ENCODE measurements around the gene TMEM132D. TPM values are rescaled to one million over a fixed set of nuclear protein-coding genes. Genes with fewer than 3 reads are reported as not detected.

Gene TMEM132D
- total RNA-seq, 2 donors from 2014 or later: not detected

DNA sequence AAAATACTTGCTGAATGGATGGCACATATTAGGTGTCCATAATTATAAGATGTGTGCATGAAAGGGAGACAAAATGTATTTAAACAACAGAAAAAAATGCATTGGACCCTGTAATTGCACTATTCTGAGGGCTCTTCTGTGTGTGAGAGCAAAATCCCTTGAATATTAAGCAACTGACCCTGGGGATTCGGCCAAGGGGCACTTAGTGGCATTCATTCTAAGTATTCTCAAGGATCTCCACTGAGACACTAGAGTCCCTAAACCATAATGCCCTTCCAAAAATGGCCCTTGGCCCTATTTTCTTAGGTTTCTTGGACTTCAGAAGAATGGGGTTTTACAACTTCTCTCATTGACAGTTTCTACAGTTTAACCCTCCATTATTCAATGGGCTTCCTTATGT is 662.0 kb downstream of the TMEM132D start:
- Histone ChIP-seq H3K27ac (no peak overlapping the region), H3K36me3 (no peaks in the 10 kb centered on the region), H3K4me1 (ENCODE audit: control insufficient read depth in 1 of 2, low read depth in 2 of 2) (no peaks in the 10 kb centered on the region), H3K9me3 (no peaks in the 10 kb centered on the region), H3K4me3 (no peak overlapping the region), H3K27me3 (replicated peaks; ENCODE audit: insufficient read depth) (no peaks in the 10 kb centered on the region)
- TF ChIP-seq, protein P1, sequence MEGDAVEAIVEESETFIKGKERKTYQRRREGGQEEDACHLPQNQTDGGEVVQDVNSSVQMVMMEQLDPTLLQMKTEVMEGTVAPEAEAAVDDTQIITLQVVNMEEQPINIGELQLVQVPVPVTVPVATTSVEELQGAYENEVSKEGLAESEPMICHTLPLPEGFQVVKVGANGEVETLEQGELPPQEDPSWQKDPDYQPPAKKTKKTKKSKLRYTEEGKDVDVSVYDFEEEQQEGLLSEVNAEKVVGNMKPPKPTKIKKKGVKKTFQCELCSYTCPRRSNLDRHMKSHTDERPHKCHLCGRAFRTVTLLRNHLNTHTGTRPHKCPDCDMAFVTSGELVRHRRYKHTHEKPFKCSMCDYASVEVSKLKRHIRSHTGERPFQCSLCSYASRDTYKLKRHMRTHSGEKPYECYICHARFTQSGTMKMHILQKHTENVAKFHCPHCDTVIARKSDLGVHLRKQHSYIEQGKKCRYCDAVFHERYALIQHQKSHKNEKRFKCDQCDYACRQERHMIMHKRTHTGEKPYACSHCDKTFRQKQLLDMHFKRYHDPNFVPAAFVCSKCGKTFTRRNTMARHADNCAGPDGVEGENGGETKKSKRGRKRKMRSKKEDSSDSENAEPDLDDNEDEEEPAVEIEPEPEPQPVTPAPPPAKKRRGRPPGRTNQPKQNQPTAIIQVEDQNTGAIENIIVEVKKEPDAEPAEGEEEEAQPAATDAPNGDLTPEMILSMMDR (IDR thresholded peaks at IDR 0.05): no peak
- DNase-seq (ENCODE audit: low spot score): no peak
- ATAC-seq (ENCODE audit: insufficient number of reproducible peaks, low FRiP score, low read depth): no peak

DNA sequence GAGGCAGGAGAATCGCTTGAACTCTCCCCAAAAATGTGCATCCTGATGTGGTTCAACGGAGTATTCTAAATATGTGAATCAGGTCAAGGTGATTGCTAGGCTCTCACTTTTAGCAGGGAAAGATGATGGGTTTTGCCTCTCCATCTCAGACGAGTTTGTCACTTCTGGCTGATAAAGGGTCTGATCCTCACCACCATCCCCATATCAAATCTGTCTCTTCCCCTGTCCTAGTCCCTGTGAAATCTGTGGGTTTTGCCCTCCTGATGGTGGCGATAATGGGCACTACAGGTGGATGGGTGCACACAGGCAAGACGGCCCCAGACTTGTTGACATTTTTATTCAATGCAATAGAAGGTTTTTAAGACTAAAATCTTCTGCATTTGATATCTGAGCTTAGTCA is 665.9 kb downstream of the TMEM132D start:
- DNase-seq (ENCODE audit: low spot score) (no peak), ATAC-seq (ENCODE audit: insufficient number of reproducible peaks, low FRiP score, low read depth) (no peak)
- no peaks in the 10 kb centered on the region for H3K9me3 ChIP-seq
- TF ChIP-seq, protein P1 (IDR thresholded peaks at IDR 0.05): no peak
- H3K27me3 ChIP-seq (replicated peaks; ENCODE audit: insufficient read depth): no peaks in the 10 kb centered on the region
- H3K36me3 ChIP-seq: no peaks in the 10 kb centered on the region
- no peak overlapping the region for H3K27ac ChIP-seq
- H3K4me3 ChIP-seq: no peak overlapping the region
- no peaks in the 10 kb centered on the region for H3K4me1 ChIP-seq (ENCODE audit: control insufficient read depth in 1 of 2, low read depth in 2 of 2)

DNA sequence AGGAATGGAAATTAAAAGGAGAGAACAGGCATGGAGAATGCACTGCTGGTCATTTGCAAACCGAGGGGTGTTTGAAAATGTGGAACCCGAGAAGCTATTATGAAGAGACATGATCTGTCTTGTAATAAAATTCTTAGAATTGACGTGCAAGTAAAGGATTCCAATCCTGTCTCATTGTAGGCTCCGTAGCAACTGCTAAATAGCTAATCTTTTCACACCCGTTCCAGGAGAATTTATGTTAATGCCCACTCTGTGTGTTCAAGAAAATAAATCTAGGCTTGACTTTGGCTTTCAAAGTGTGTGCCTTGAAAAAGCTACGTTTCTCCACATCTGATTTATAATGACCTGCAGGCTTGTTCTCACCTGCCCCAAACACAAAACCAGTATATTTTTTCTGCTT is 669.6 kb downstream of the TMEM132D start:
- DNase-seq (ENCODE audit: low spot score) (no peak), ATAC-seq (ENCODE audit: insufficient number of reproducible peaks, low FRiP score, low read depth) (no peak)
- no peak overlapping the region for H3K4me3 ChIP-seq
- H3K36me3 ChIP-seq: no peaks in the 10 kb centered on the region
- H3K27me3 ChIP-seq (replicated peaks; ENCODE audit: insufficient read depth): no peaks in the 10 kb centered on the region
- H3K27ac ChIP-seq: no peak overlapping the region
- no peaks in the 10 kb centered on the region for H3K9me3 ChIP-seq
- TF ChIP-seq, protein P1 (IDR thresholded peaks at IDR 0.05): no peak
- no peaks in the 10 kb centered on the region for H3K4me1 ChIP-seq (ENCODE audit: control insufficient read depth in 1 of 2, low read depth in 2 of 2)

DNA sequence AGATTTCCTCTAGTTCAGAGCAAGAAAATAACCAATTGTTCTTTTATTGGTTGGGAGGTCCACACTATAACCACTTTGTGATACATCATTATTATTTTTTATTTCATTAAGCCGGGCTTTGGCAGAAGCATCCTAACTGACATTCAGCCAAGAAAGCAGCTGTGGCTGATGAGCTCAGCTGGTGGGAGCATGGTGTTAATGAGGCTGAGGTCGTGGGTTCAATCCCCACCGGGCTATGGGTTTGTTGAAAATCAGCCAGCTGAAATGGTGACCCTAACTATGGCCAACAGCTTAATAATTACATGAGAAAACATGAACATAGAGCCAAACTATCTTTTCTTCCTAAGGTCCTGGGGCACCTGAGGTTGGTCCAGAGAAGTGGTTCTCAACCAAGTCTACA is 672.3 kb downstream of the TMEM132D start:
- H3K27me3 ChIP-seq (replicated peaks; ENCODE audit: insufficient read depth): no peaks in the 10 kb centered on the region
- DNase-seq (ENCODE audit: low spot score) (no peak), ATAC-seq (ENCODE audit: insufficient number of reproducible peaks, low FRiP score, low read depth) (no peak)
- H3K4me1 ChIP-seq (ENCODE audit: control insufficient read depth in 1 of 2, low read depth in 2 of 2): no peaks in the 10 kb centered on the region
- H3K4me3 ChIP-seq: no peak overlapping the region
- H3K27ac ChIP-seq: no peak overlapping the region
- no peaks in the 10 kb centered on the region for H3K36me3 ChIP-seq
- TF ChIP-seq, protein P1 (IDR thresholded peaks at IDR 0.05): no peak
- no peaks in the 10 kb centered on the region for H3K9me3 ChIP-seq

DNA sequence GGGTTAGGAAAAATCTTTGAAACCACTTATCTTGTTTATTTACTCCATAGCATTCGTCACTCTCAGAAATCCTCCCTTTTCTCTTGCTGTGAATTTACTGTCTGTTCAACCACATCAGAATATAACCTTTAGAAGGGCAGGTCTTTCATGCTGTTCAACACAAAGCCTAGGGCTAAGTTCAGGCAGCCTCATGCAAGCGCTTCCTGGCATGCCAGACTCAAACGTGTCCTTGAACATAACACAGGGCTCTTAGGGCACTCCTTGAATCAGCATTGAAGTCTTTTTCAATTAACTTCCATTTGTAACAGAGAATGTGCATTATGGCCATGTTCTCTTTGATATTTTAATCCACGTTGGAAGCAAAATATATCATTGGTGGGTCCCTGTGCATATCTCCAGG is 672.8 kb downstream of the TMEM132D start:
- no peak for DNase-seq (ENCODE audit: low spot score)
- no peak overlapping the region for H3K27ac ChIP-seq
- no peak for ATAC-seq (ENCODE audit: insufficient number of reproducible peaks, low FRiP score, low read depth)
- no peaks in the 10 kb centered on the region for H3K9me3 ChIP-seq
- TF ChIP-seq, protein P1 (IDR thresholded peaks at IDR 0.05): no peak
- H3K36me3 ChIP-seq: no peaks in the 10 kb centered on the region
- no peaks in the 10 kb centered on the region for H3K27me3 ChIP-seq (replicated peaks; ENCODE audit: insufficient read depth)
- H3K4me3 ChIP-seq: no peak overlapping the region
- H3K4me1 ChIP-seq (ENCODE audit: control insufficient read depth in 1 of 2, low read depth in 2 of 2): no peaks in the 10 kb centered on the region

All from thoracic aorta (tissue), 2 donors.